ENCODE data around the gene HSPB2.

The HSPB2 gene

DNA sequence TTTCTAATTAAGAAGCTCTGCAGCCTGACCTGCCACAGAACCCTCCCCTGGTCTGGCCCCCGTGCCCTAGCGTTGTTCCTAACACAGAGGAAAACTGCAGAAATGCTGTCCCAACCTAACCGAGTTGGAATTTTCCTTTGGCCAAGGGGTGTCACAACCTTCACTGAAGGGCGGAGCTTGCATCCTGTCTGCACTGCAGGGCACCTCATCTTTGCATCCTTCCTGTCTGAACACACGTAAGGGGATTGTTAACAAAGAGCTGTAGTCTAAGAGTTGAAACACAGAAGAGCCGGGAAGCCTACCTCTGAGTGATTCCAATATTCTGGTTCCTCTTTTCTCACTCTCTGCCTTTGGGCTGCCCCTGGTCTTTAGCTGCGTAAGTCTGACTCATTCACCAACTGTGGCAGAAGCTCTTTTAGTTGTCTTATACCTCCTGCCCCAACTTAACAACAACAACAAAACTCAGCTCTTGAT lies 26.2 kb downstream of the HSPB2 start:
- peak overlapping the region; percentile 44; the same call in 1 of the 2 replicates for H2AFZ ChIP-seq (ENCODE audit: low read depth, low read length)
- no peak overlapping the region for H3K4me2 ChIP-seq (ENCODE audit: insufficient read depth, low read length)
- H3K9me3 ChIP-seq (ENCODE audit: insufficient read depth, low read length, severe bottlenecking) = no peaks in the 10 kb centered on the region
- no peaks in the 10 kb centered on the region for H3K79me2 ChIP-seq (ENCODE audit: insufficient read depth, low read length)
- no peak for DNase-seq
- H3K4me3 ChIP-seq (ENCODE audit: low read depth in 1 of 2, low read length in 2 of 2) = no peak overlapping the region
- H3K9ac ChIP-seq (ENCODE audit: low read depth, low read length) = no peak overlapping the region
- no peaks in the 10 kb centered on the region for H3K36me3 ChIP-seq (ENCODE audit: insufficient read depth, low read length)
- H3K4me1 ChIP-seq (ENCODE audit: insufficient read depth, low read length) = peaks cover 28% of the 10 kb centered on the region
- H3K27me3 ChIP-seq (ENCODE audit: insufficient read depth, low read length, poor library complexity) = no peaks in the 10 kb centered on the region
- H4K20me1 ChIP-seq (ENCODE audit: insufficient read depth, low read length) = no peaks in the 10 kb centered on the region
- no peak for ATAC-seq (ENCODE audit: insufficient read depth, low read depth)
- no peak overlapping the region for H3K27ac ChIP-seq (ENCODE audit: low read length)
- no peak for TF ChIP-seq EZH2 (IDR thresholded peaks at IDR 0.05; ENCODE audit: borderline replicate concordance, low read depth, low read length, severe bottlenecking)
- TF ChIP-seq, protein P1, sequence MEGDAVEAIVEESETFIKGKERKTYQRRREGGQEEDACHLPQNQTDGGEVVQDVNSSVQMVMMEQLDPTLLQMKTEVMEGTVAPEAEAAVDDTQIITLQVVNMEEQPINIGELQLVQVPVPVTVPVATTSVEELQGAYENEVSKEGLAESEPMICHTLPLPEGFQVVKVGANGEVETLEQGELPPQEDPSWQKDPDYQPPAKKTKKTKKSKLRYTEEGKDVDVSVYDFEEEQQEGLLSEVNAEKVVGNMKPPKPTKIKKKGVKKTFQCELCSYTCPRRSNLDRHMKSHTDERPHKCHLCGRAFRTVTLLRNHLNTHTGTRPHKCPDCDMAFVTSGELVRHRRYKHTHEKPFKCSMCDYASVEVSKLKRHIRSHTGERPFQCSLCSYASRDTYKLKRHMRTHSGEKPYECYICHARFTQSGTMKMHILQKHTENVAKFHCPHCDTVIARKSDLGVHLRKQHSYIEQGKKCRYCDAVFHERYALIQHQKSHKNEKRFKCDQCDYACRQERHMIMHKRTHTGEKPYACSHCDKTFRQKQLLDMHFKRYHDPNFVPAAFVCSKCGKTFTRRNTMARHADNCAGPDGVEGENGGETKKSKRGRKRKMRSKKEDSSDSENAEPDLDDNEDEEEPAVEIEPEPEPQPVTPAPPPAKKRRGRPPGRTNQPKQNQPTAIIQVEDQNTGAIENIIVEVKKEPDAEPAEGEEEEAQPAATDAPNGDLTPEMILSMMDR (IDR thresholded peaks at IDR 0.05; ENCODE audit: borderline replicate concordance, extremely low read depth, low read length, poor library complexity, severe bottlenecking) = no peak

DNA sequence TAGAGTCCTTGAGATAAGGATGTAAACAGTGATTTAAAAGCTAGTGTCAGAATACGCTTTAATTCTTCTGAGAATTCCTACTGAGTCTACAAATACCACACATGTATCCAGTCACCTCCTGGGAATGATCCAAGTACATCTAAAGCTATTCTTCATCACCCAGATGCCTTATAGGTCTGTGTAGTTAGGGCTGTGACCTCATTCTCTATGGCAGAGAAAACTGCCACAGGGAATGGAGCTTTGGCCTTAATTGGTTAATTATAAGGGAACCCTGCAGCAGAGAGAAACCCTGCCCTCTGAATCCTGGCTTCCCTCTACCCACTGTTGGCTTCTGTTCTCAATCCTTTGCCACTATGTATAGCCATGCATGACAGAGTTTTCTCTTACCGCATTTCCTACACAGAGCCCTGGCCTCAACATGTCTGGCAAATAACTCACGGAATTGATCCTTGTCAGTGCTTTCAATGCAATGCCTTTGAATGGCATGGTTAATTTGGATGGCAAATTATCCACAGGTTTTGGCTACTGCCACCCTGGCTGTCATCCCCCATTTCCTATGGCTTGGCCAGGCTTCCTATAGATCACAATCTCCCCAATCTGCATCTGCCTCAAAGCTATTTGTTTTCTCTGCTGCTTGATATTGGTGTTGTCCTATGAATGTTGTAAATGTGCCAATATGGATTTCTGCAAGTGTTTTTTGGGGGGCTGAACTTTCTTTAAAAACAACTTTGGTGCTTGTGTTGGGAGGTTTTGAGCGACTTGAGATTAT lies 27.5 kb downstream of the HSPB2 start:
- no peak overlapping the region for H3K4me2 ChIP-seq (ENCODE audit: insufficient read depth, low read length)
- no peak overlapping the region for H2AFZ ChIP-seq (ENCODE audit: low read depth, low read length)
- no peaks in the 10 kb centered on the region for H3K79me2 ChIP-seq (ENCODE audit: insufficient read depth, low read length)
- H3K4me1 ChIP-seq (ENCODE audit: insufficient read depth, low read length) = peaks cover 28% of the 10 kb centered on the region
- no peak overlapping the region for H3K9ac ChIP-seq (ENCODE audit: low read depth, low read length)
- H3K4me3 ChIP-seq (ENCODE audit: low read depth in 1 of 2, low read length in 2 of 2) = no peak overlapping the region
- no peaks in the 10 kb centered on the region for H3K9me3 ChIP-seq (ENCODE audit: insufficient read depth, low read length, severe bottlenecking)
- H3K36me3 ChIP-seq (ENCODE audit: insufficient read depth, low read length) = no peaks in the 10 kb centered on the region
- H3K27me3 ChIP-seq (ENCODE audit: insufficient read depth, low read length, poor library complexity) = no peaks in the 10 kb centered on the region
- no peak for TF ChIP-seq EZH2 (IDR thresholded peaks at IDR 0.05; ENCODE audit: borderline replicate concordance, low read depth, low read length, severe bottlenecking)
- TF ChIP-seq, protein P1 (IDR thresholded peaks at IDR 0.05; ENCODE audit: borderline replicate concordance, extremely low read depth, low read length, poor library complexity, severe bottlenecking) = no peak
- ATAC-seq (ENCODE audit: insufficient read depth, low read depth) (no peak), DNase-seq (no peak)
- H3K27ac ChIP-seq (ENCODE audit: low read length) = no peak overlapping the region
- H4K20me1 ChIP-seq (ENCODE audit: insufficient read depth, low read length) = no peaks in the 10 kb centered on the region

DNA sequence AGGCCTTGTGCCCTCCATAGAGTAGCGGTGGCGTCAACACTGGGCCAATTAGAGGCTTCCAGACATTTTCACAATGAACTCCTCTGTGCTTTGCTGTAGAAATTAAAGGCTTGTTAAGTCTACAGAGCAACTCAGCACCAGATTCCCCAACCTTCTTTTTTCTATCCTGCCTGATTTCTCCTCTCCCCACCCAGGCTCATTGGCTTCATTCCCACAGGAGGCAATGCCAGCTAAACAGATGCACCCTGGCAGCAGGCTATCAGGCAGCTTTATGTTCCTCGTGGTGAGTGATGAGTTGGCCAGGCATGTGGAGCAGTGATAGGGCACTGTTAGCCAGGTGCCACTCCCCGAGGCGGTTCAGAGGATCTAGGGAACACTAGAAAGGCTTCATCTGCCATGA lies 29.4 kb downstream of the HSPB2 start:
- Histone ChIP-seq H3K9ac (ENCODE audit: low read depth, low read length) (no peak overlapping the region), H3K79me2 (ENCODE audit: insufficient read depth, low read length) (no peaks in the 10 kb centered on the region), H3K36me3 (ENCODE audit: insufficient read depth, low read length) (no peaks in the 10 kb centered on the region), H3K4me2 (ENCODE audit: insufficient read depth, low read length) (no peak overlapping the region), H2AFZ (ENCODE audit: low read depth, low read length) (no peak overlapping the region), H3K27ac (ENCODE audit: low read length) (no peak overlapping the region), H3K4me3 (ENCODE audit: low read depth in 1 of 2, low read length in 2 of 2) (no peak overlapping the region), H3K4me1 (ENCODE audit: insufficient read depth, low read length) (peaks cover 11% of the 10 kb centered on the region), H3K9me3 (ENCODE audit: insufficient read depth, low read length, severe bottlenecking) (no peaks in the 10 kb centered on the region), H3K27me3 (ENCODE audit: insufficient read depth, low read length, poor library complexity) (no peaks in the 10 kb centered on the region), H4K20me1 (ENCODE audit: insufficient read depth, low read length) (no peaks in the 10 kb centered on the region)
- no peak for ATAC-seq (ENCODE audit: insufficient read depth, low read depth)
- DNase-seq = no peak
- TF ChIP-seq, protein P1 (IDR thresholded peaks at IDR 0.05; ENCODE audit: borderline replicate concordance, extremely low read depth, low read length, poor library complexity, severe bottlenecking) = no peak
- no peak for TF ChIP-seq EZH2 (IDR thresholded peaks at IDR 0.05; ENCODE audit: borderline replicate concordance, low read depth, low read length, severe bottlenecking)

Data from DND-41 (cell line).